HepG2 (cell line): Measurements from ENCODE around the gene GAREM1. TPM values are rescaled to one million over a fixed set of nuclear protein-coding genes. Genes with fewer than 3 reads are reported as not detected.

Experiments
- ATF3 ChIP-seq: sonication (generic); formaldehyde crosslinking; IDR thresholded peaks from 2 replicates; pipeline ENCODE4 v1.4.0; 2020; ENCODE audit warnings: missing genetic modification reagents
- ATF5 ChIP-seq: sonication (generic); formaldehyde crosslinking; IDR thresholded peaks from 2 replicates; pipeline ENCODE4 v1.4.0; 2020; ENCODE audit warnings: mild to moderate bottlenecking, low read depth, missing genetic modification reagents
- DRAP1 ChIP-seq: IDR thresholded peaks from 2 replicates; pipeline ENCODE4 v1.6.1; 2016; ENCODE audit warnings: missing genetic modification reagents, missing compliant biosample characterization
- EP300 ChIP-seq, 3 experiments: sonication (generic) in 1 of 3; formaldehyde crosslinking in 1 of 3; IDR thresholded peaks; 2 replicates each; pipeline versions ENCODE4 v1.5.1 to v1.6.1; 2011 to 2020; ENCODE audit warnings: low read depth in 2 of 3, low read length in 2 of 3, borderline replicate concordance in 1 of 3, improper control_type of control experiment in 1 of 3, mild to moderate bottlenecking in 1 of 3, missing genetic modification reagents in 1 of 3, moderate library complexity in 1 of 3
- KAT7 ChIP-seq: IDR thresholded peaks from 2 replicates; pipeline ENCODE4 v1.6.1; 2018; ENCODE audit warnings: borderline replicate concordance, missing compliant biosample characterization
- KLF16 ChIP-seq, 2 experiments: sonication (generic) in 1 of 2; formaldehyde crosslinking in 1 of 2; IDR thresholded peaks; 2 replicates each; pipeline versions ENCODE4 v1.6.1 to v1.8.0; 2016 to 2023; ENCODE audit warnings: missing genetic modification reagents in 2 of 2, missing compliant biosample characterization in 1 of 2
- NCOA2 ChIP-seq: sonication (generic); formaldehyde crosslinking; IDR thresholded peaks from 2 replicates; pipeline ENCODE4 v1.8.0; 2022; ENCODE audit warnings: inconsistent platforms
- NFYB ChIP-seq: sonication (generic); formaldehyde crosslinking; IDR thresholded peaks from 2 replicates; pipeline ENCODE4 v1.4.0; 2020; ENCODE audit warnings: missing genetic modification reagents
- NR2F2 ChIP-seq: IDR thresholded peaks from 2 replicates; pipeline ENCODE4 v1.6.1; 2012; ENCODE audit warnings: low read depth, inconsistent platforms, borderline replicate concordance
- PAXIP1 ChIP-seq: sonication (generic); formaldehyde crosslinking; conservative IDR thresholded peaks from 2 replicates; pipeline ENCODE4 v1.4.0; 2020; ENCODE audit warnings: mild to moderate bottlenecking, missing genetic modification reagents, moderate library complexity
- RELA ChIP-seq: sonication (generic); formaldehyde crosslinking; IDR thresholded peaks from 2 replicates; pipeline ENCODE4 v1.4.0; 2020; ENCODE audit warnings: missing genetic modification reagents
- SIX4 ChIP-seq: sonication (generic); formaldehyde crosslinking; IDR thresholded peaks from 2 replicates; pipeline ENCODE4 v1.4.0; 2020; ENCODE audit warnings: missing genetic modification reagents
- SMARCC2 ChIP-seq: fragments of 450-650 bp; IDR thresholded peaks from 2 replicates; pipeline ENCODE4 v1.6.1; 2017; ENCODE audit warnings: antibody characterized with exemption, mild to moderate bottlenecking
- SMARCE1 ChIP-seq: fragments of 450-650 bp; IDR thresholded peaks from 2 replicates; pipeline ENCODE4 v1.6.1; 2017; ENCODE audit warnings: borderline replicate concordance
- TARDBP ChIP-seq: sonication (generic); formaldehyde crosslinking; IDR thresholded peaks from 2 replicates; pipeline ENCODE4 v1.8.0; 2022; ENCODE audit warnings: mild to moderate bottlenecking, missing genetic modification reagents
- ZBTB14 ChIP-seq: sonication (generic); formaldehyde crosslinking; IDR thresholded peaks from 2 replicates; pipeline ENCODE4 v1.4.0; 2020; ENCODE audit warnings: missing genetic modification reagents
- ZBTB43 ChIP-seq: sonication (generic); formaldehyde crosslinking; conservative IDR thresholded peaks from 2 replicates; pipeline ENCODE4 v1.4.0; 2020; ENCODE audit warnings: missing genetic modification reagents
- ZGPAT ChIP-seq: IDR thresholded peaks from 2 replicates; pipeline ENCODE4 v1.6.1; 2016; ENCODE audit warnings: mild to moderate bottlenecking
- ZNF331 ChIP-seq: sonication (generic); formaldehyde crosslinking; IDR thresholded peaks from 2 replicates; pipeline ENCODE4 v1.4.0; 2020; ENCODE audit warnings: missing genetic modification reagents
- ZNF367 ChIP-seq: sonication (generic); formaldehyde crosslinking; IDR thresholded peaks from 2 replicates; pipeline ENCODE4 v1.4.0; 2020; ENCODE audit warnings: missing genetic modification reagents, borderline replicate concordance
- ZNF777 ChIP-seq: sonication (generic); formaldehyde crosslinking; IDR thresholded peaks from 2 replicates; pipeline ENCODE4 v1.4.0; 2020; ENCODE audit warnings: missing genetic modification reagents
- ZNF879 ChIP-seq: sonication (generic); formaldehyde crosslinking; IDR thresholded peaks from 2 replicates; pipeline ENCODE4 v1.8.1; 2023; ENCODE audit warnings: missing genetic modification reagents
- polyA plus RNA-seq, 8 experiments: library from polyadenylated mRNA; depleted of rRNA in 3 of 8; stranded (reverse) in 7 of 8; unstranded in 1 of 8; fragments of >200 nt; fragmentation: Illumina TruSeq in 4 of 8; extraction: Trizol in 4 of 8; gene quantifications; 2 replicates each; pipeline versions ENCODE4 v1.2.1 to v1.2.3, GENCODE V29; 2011 to 2016; ENCODE audit warnings: low read depth in 4 of 8, missing spikeins in 1 of 8, mixed read lengths in 1 of 8; ENCODE audit not compliant: insufficient read depth in 1 of 8
- total RNA-seq, 5 experiments: library from RNA; depleted of rRNA; stranded (reverse); fragments of >200 nt; fragmentation: Illumina TruSeq; extraction: Trizol; gene quantifications; 2 replicates each; pipeline ENCODE4 v1.2.3, GENCODE V29; 2016; ENCODE audit warnings: low read depth in 1 of 5

Gene GAREM1
- total and polyA plus RNA-seq, 2 of the 13 experiments (the other 11 are each of a cell fraction or from before 2014, with no cell fraction given): 2.5 to 2.9 TPM

GRCh38 chr18:32213693-32214092, 257.0 kb downstream of the GAREM1 start (continued):
- no peak for TF ChIP-seq ATF5 (CRISPR knock-in tag)
- peak; percentile 32; the same call in 1 of the 2 replicates for TF ChIP-seq ATF3
- peak; percentile 88 for TF ChIP-seq ZNF331 (CRISPR knock-in tag)
- peak; percentile 94 for TF ChIP-seq SIX4 (CRISPR knock-in tag)
- no peak for TF ChIP-seq ZBTB43 (CRISPR knock-in tag)
- TF ChIP-seq KAT7 (CRISPR knock-in tag): no peak
- no peak; the same call in 1 of the 2 replicates for TF ChIP-seq TARDBP
- no peak for TF ChIP-seq SMARCE1
- TF ChIP-seq ZBTB14 (CRISPR knock-in tag): no peak
- peak; percentile 82 for TF ChIP-seq PAXIP1 (CRISPR knock-in tag)
- no peak for TF ChIP-seq NFYB (CRISPR knock-in tag)
- peak in 1 of 2 experiments; percentile 50; a peak in 1 of 4 replicates for TF ChIP-seq KLF16 (CRISPR knock-in tag; IDR thresholded peaks at IDR 0.05)
- TF ChIP-seq DRAP1 (CRISPR knock-in tag): no peak
- peak in 1 of 2 experiments; percentile 74; a peak in 2 of 4 replicates for TF ChIP-seq EP300 (IDR thresholded peaks at IDR 0.05; ENCODE audit: low read depth in 2 of 2, low read length in 2 of 2)
- no peak for TF ChIP-seq EP300 (CRISPR knock-in tag; IDR thresholded peaks at IDR 0.05; ENCODE audit: borderline replicate concordance)
- no peak for TF ChIP-seq ZGPAT (CRISPR knock-in tag)
- TF ChIP-seq SMARCC2: no peak
- TF ChIP-seq ZNF367: no peak
- TF ChIP-seq ZNF777: no peak
- no peak for TF ChIP-seq NR2F2
- TF ChIP-seq NCOA2 (CRISPR knock-in tag): peak; percentile 60
- TF ChIP-seq RELA: no peak
- no peak for TF ChIP-seq ZNF879 (CRISPR knock-in tag)
